Stomach (tissue), 4 donors: ENCODE data around the gene CLDN22.

Source experiments
- CTCF ChIP-seq, 7 experiments: fragments of 450-650 bp in 4 of 7; fragments of 200-600 bp in 3 of 7; sonication (generic) in 3 of 7; IDR thresholded peaks; one replicate each; pipeline ENCODE4 v1.5.1; 2016 to 2019; ENCODE audit warnings: antibody characterized with exemption in 7 of 7, control low read depth in 2 of 7, mild to moderate bottlenecking in 1 of 7
- POLR2AphosphoS5 ChIP-seq, 3 donors: sonication (generic); formaldehyde crosslinking; IDR thresholded peaks; one replicate each; pipeline ENCODE4 v1.6.1; 2016; ENCODE audit warnings: antibody characterized with exemption in 3 of 3

GRCh38 chr4:183314806-183315205 is 5.3 kb downstream of the CLDN22 start:
- no peak for TF ChIP-seq CTCF (IDR thresholded peaks at IDR 0.05)
- TF ChIP-seq POLR2AphosphoS5 (IDR thresholded peaks at IDR 0.05): no peak
